HG02885 (cell line): Measurements from ENCODE around the gene PCDHB7.
"Not testable (repeated sequence)": the region's sequence is repeated elsewhere in the genome, so short reads cannot be mapped to it uniquely, and the experiment has no call there.

Experiments used
- ATAC-seq: cut with Tn5 transposase; IDR thresholded peaks from one replicate; pipeline ENCODE4 v1.9.1; 2021; ENCODE audit warnings: mild to moderate bottlenecking; ENCODE audit not compliant: unreplicated experiment, poor library complexity

PCDHB7 gene

DNA sequence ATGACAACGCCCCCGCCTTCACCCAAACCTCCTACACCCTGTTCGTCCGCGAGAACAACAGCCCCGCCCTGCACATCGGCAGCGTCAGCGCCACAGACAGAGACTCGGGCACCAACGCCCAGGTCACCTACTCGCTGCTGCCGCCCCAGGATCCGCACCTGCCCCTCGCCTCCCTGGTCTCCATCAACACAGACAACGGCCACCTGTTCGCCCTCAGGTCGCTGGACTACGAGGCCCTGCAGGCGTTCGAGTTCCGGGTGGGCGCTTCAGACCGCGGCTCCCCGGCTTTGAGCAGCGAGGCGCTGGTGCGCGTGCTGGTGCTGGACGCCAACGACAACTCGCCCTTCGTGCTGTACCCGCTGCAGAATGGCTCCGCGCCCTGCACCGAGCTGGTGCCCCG, 6.9 kb downstream of the PCDHB7 start:
- ATAC-seq: not testable (repeated sequence)

DNA sequence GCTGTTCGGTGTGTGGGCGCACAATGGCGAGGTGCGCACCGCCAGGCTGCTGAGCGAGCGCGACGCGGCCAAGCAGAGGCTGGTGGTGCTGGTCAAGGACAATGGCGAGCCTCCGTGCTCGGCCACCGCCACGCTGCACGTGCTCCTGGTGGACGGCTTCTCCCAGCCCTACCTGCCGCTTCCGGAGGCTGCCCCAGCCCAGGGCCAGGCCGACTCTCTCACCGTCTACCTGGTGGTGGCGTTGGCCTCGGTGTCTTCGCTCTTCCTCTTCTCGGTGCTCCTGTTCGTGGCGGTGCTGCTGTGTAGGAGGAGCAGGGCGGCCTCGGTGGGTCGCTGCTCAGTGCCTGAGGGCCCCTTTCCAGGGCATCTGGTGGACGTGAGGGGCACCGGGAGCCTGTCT, 7.4 kb downstream of the PCDHB7 start:
- not testable (repeated sequence) for ATAC-seq

DNA sequence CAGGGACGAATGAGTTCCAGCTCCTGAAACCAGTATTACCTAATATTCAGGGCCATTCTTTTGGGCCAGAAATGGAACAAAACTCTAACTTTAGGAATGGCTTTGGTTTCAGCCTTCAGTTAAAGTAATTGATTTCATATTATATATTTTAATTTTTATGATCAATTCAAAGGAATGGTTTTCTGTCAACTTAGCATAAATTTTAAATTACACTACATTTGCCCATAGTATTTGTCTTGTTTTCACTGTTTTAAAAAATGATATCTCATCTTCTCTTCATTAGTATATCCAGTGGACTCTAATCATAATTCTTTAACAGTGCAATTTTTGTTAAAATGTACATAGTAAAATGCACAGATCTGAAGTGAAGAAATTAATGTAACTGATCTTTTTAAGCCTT, 7.9 kb downstream of the PCDHB7 start:
- no peak for ATAC-seq

DNA sequence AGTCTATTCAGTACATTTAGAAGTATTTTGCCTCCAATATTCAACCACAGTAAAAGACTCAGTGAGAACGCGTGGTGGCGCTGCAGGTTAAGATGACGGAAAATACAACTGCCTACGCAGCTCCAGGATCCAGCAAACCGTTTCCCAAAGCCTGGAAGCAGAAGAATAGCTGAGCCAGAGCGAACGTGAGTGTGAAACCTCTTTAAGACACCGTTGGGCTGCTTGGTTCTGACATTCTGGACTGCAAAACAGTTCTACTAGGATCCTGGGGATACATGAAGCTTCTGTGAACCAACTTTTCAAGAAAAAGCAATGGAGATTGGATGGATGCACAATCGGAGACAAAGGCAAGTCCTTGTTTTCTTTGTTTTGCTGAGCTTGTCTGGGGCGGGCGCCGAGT, 9.8 kb downstream of the PCDHB7 start, which contains the start of gene PCDHB16:
PCDHB16 (plus strand) TSS at position 140 of the 400 bp plus-strand sequence; CDS start at position 313, 173 bp downstream.
- no peak for ATAC-seq

DNA sequence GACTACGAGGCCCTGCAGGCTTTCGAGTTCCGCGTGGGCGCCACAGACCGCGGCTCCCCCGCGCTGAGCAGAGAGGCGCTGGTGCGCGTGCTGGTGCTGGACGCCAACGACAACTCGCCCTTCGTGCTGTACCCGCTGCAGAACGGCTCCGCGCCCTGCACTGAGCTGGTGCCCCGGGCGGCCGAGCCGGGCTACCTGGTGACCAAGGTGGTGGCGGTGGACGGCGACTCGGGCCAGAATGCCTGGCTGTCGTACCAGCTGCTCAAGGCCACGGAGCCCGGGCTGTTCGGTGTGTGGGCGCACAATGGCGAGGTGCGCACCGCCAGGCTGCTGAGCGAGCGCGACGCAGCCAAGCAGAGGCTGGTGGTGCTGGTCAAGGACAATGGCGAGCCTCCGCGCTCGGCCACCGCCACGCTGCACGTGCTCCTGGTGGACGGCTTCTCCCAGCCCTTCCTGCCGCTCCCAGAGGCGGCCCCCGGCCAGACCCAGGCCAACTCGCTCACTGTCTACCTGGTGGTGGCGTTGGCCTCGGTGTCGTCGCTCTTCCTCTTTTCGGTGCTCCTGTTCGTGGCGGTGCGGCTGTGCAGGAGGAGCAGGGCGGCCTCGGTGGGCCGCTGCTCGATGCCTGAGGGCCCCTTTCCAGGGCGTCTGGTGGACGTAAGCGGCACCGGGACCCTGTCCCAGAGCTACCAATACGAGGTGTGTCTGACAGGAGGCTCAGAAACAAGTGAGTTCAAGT, 11.8 kb downstream of the PCDHB7 start:
- not testable (repeated sequence) for ATAC-seq

DNA sequence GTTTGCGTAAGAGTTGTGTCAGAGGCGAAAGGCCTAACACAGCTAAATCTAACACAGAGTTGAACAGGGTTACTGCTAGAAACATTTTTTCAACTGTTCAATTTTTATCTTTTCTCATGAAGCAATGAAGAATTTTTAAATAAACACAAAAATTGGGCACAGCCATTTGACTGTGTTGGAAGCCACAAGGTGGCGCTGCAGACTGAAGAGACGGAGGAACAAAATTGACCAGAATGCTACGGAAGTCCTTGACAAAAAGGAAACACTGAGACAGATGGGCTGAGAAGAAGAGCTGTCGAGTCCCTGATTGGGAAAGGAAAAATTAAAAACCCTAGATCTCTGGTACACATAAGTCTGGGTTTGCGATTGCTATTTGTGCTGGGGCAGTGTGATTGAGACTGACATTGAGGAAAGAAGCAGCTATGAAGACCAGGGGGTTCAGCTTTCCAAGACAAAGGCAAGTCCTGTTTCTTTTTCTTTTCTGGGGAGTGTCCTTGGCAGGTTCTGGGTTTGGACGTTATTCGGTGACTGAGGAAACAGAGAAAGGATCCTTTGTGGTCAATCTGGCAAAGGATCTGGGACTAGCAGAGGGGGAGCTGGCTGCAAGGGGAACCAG, 14.6 kb downstream of the PCDHB7 start, which contains the start of gene PCDHB9:
PCDHB9 (plus strand) TSS at position 265 of the 616 bp plus-strand sequence; CDS start at position 423, 158 bp downstream.
- ATAC-seq: no peak

DNA sequence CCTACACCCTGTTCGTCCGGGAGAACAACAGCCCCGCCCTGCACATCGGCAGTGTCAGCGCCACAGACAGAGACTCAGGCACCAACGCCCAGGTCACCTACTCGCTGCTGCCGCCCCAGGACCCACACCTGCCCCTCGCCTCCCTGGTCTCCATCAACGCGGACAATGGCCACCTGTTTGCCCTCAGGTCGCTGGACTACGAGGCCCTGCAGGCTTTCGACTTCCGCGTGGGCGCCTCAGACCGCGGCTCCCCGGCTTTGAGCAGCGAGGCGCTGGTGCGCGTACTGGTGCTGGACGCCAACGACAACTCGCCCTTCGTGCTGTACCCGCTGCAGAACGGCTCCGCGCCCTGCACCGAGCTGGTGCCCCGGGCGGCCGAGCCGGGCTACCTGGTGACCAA, 16.2 kb downstream of the PCDHB7 start:
- ATAC-seq: not testable (repeated sequence)

DNA sequence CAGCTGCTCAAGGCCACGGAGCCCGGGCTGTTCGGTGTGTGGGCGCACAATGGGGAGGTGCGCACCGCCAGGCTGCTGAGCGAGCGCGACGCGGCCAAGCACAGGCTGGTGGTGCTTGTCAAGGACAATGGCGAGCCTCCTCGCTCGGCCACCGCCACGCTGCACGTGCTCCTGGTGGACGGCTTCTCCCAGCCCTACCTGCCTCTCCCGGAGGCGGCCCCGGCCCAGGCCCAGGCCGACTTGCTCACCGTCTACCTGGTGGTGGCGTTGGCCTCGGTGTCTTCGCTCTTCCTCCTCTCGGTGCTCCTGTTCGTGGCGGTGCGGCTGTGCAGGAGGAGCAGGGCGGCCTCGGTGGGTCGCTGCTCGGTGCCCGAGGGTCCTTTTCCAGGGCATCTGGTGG, 16.7 kb downstream of the PCDHB7 start:
- ATAC-seq: not testable (repeated sequence)

DNA sequence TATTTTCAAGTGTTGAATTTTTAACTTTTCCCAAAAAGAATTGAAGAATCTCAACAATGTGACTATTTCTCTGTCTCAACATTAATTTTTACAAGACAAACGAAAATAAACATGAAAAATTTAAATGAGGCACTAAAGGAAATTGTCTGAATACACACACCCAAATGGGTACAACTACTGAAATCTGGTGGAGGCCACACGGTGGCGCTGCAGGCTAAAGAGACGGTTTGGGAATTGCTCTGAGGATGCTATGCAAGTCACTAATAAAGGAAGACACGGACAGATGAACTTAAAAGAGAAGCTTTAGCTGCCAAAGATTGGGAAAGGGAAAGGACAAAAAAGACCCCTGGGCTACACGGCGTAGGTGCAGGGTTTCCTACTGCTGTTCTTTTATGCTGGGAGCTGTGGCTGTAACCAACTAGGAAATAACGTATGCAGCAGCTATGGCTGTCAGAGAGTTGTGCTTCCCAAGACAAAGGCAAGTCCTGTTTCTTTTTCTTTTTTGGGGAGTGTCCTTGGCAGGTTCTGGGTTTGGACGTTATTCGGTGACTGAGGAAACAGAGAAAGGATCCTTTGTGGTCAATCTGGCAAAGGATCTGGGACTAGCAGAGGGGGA, 19.8 kb downstream of the PCDHB7 start, which contains the start of gene PCDHB10:
PCDHB10 (plus strand) TSS at position 244 of the 616 bp plus-strand sequence; CDS start at position 444, 200 bp downstream.
- no peak for ATAC-seq

DNA sequence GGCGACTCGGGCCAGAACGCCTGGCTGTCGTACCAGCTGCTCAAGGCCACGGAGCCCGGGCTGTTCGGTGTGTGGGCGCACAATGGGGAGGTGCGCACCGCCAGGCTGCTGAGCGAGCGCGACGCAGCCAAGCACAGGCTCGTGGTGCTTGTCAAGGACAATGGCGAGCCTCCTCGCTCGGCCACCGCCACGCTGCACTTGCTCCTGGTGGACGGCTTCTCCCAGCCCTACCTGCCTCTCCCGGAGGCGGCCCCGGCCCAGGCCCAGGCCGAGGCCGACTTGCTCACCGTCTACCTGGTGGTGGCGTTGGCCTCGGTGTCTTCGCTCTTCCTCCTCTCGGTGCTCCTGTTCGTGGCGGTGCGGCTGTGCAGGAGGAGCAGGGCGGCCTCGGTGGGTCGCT, 21.9 kb downstream of the PCDHB7 start:
- not testable (repeated sequence) for ATAC-seq

DNA sequence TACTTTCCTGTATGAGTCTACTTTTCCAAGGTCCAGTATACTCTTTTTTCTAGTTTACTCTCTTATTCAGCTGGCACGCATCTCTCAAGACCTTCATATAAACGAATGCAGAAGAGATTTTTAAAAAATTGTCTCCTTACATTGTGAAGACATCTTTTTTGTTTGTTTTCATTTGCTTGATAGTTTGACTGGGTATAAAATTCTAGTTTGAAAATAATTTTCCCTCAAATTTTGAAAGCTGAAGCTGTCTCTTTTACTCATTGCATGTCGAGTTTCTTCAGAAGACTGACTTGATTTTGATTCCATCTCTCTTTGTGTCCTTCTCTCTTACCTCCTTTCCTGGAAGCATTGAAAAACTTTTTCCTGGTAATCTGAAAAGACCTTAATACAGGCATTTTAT, 23.9 kb downstream of the PCDHB7 start:
- no peak for ATAC-seq

DNA sequence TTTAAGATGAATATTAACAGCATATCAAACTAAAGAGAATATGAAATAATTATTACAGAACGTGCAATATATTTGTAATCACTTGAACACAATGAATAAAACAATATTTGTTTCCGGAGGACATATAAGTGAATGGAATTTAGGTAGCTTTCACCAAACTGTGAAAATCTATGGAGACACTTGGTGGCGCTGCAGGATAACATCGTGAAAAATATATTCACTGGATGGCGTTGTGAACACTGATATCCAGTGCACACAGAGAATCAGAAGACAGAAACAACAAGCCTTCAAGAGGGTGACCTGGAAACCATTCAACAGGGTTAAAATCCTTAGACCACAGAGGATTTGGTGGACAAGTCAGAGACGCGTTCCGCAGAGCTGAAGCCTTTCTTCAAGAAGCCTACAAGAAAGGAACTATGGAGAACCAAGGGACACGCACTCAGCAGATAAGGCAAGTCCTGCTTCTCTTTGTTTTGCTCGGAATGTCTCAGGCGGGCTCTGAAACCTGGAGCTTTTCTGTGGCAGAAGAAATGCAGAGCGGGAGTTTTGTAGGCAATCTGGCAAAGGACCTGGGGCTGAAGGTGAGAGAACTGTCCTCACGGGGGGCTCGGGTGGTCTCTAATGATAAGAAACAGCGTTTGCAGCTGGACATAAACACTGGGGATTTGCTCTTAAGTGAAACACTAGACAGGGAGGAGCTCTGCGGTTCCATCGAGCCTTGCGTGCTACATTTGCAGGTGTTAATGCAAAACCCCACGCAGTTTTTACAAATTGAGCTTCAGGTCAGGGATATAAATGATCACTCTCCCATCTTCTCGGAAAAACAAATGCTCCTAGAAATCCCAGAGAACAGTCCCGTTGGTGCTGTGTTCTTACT, 27.2 kb downstream of the PCDHB7 start, which contains the start of gene PCDHB11:
PCDHB11 (plus strand) TSS at position 269 of the 877 bp plus-strand sequence; CDS start at position 417, 148 bp downstream.
- ATAC-seq: no peak

DNA sequence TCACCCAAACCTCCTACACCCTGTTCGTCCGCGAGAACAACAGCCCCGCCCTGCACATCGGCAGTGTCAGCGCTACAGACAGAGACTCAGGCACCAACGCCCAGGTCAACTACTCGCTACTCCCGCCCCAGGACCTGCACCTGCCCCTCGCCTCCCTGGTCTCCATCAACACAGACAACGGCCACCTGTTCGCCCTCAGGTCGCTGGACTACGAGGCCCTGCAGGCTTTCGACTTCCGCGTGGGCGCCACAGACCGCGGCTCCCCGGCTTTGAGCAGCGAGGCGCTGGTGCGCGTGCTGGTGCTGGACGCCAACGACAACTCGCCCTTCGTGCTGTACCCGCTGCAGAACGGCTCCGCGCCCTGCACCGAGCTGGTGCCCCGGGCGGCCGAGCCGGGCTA, 28.7 kb downstream of the PCDHB7 start:
- ATAC-seq: not testable (repeated sequence)

DNA sequence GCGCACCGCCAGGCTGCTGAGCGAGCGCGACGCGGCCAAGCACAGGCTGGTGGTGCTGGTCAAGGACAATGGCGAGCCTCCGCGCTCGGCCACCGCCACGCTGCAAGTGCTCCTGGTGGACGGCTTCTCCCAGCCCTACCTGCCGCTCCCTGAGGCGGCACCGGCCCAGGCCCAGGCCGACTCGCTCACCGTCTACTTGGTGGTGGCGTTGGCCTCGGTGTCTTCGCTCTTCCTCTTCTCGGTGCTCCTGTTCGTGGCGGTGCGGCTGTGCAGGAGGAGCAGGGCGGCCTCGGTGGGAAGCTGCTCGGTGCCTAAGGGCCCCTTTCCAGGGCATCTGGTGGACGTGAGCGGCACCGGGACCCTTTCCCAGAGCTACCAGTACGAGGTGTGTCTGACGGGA, 29.2 kb downstream of the PCDHB7 start:
- ATAC-seq: not testable (repeated sequence)

DNA sequence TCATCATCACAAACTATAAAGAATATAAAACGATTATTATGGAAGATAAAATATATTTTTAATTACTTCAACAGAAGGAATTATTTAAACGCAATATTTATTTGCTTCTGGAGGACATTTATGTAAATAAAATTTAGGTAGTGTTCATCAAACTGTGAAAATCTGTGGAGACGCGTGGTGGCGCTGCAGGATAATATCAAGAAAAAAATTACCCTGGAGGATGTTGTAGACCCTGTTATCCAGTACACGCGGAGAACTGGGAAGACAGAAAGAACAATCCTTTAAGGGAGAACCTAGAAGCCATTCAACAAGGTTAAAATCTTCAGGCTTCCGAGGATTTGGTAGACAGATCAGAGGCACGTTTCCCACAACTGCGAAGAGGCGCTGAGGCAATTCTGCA, 36.0 kb downstream of the PCDHB7 start, which contains the start of gene PCDHB12:
PCDHB12 (plus strand) TSS at position 242 of the 400 bp plus-strand sequence. CDS start 189 bp downstream, outside the sequence.
- ATAC-seq: no peak

DNA sequence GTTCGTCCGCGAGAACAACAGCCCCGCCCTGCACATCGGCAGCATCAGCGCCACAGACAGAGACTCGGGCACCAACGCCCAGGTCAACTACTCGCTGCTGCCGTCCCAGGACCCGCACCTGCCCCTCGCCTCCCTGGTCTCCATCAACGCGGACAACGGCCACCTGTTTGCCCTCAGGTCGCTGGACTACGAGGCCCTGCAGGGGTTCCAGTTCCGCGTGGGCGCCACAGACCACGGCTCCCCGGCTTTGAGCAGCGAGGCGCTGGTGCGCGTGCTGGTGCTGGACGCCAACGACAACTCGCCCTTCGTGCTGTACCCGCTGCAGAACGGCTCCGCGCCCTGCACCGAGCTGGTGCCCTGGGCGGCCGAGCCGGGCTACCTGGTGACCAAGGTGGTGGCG, 37.8 kb downstream of the PCDHB7 start:
- ATAC-seq: not testable (repeated sequence)

DNA sequence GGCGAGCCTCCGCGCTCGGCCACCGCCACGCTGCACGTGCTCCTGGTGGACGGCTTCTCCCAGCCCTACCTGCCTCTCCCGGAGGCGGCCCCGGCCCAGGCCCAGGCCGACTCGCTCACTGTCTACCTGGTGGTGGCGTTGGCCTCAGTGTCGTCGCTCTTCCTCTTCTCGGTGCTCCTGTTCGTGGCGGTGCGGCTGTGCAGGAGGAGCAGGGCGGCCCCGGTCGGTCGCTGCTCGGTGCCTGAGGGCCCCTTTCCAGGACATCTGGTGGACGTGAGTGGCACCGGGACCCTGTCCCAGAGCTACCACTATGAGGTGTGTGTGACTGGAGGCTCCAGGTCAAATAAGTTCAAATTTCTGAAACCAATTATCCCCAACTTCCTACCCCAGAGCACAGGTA, 38.4 kb downstream of the PCDHB7 start:
- ATAC-seq: not testable (repeated sequence)

DNA sequence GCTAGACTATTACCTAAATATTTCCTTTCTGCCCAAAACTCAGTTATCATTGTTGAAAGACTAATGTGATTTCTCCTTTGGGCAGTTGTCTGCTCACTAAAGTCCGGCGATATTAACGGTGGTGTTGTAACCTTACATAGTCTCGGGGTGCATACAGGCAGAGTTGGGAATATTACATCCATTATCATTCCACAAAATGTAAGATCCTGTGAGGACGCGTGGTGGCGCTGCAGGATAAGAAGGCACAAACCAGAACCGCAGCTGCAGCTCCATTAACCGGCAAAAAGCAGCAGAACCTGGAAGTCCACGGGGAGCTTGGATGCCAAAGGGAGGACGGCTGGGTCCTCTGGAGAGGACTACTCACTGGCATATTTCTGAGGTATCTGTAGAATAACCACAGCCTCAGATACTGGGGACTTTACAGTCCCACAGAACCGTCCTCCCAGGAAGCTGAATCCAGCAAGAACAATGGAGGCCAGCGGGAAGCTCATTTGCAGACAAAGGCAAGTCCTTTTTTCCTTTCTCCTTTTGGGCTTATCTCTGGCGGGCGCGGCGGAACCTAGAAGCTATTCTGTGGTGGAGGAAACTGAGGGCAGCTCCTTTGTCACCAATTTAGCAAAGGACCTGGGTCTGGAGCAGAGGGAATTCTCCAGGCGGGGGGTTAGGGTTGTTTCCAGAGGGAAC, 41.4 kb downstream of the PCDHB7 start, which contains the start of gene PCDHB13:
PCDHB13 (plus strand) TSS at position 264 of the 684 bp plus-strand sequence; CDS start at position 469, 205 bp downstream.
- ATAC-seq: not testable (repeated sequence)

DNA sequence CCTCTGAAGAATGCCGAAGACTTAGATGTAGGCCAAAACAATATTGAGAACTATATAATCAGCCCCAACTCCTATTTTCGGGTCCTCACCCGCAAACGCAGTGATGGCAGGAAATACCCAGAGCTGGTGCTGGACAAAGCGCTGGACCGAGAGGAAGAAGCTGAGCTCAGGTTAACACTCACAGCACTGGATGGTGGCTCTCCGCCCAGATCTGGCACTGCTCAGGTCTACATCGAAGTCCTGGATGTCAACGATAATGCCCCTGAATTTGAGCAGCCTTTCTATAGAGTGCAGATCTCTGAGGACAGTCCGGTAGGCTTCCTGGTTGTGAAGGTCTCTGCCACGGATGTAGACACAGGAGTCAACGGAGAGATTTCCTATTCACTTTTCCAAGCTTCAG, 42.1 kb downstream of the PCDHB7 start:
- ATAC-seq: not testable (repeated sequence)
